ENCODE results near the gene NLRC5. TPM values are rescaled to one million over a fixed set of nuclear protein-coding genes. Genes with fewer than 3 reads are reported as not detected.
"Not testable (repeated sequence)": the region's sequence is repeated elsewhere in the genome, so short reads cannot be mapped to it uniquely, and the experiment has no call there.

The NLRC5 gene
- total RNA-seq, 1 donor from 2014 or later = 0.26 TPM

- no peak for TF ChIP-seq CTCF (conservative IDR thresholded peaks at IDR 0.05)
- H3K4me3 Mint-ChIP-seq = no peak overlapping the region
- peaks cover 51% of the 10 kb centered on the region for H3K4me1 Mint-ChIP-seq
- no peak for DNase-seq (ENCODE audit: low read depth, low spot score)
- H3K27ac Mint-ChIP-seq (ENCODE audit: unreplicated experiment) = no peak overlapping the region
- H3K27me3 Mint-ChIP-seq (ENCODE audit: low read depth) = no peaks in the 10 kb centered on the region
- no peaks in the 10 kb centered on the region for H3K9me3 Mint-ChIP-seq
- H3K36me3 Mint-ChIP-seq (ENCODE audit: low read depth) = no peaks in the 10 kb centered on the region
Measured at GRCh38 chr16:57107321-57107922, 118.1 kb downstream of the NLRC5 start.

- Mint-ChIP-seq H3K4me1 (peaks cover 50% of the 10 kb centered on the region), H3K36me3 (ENCODE audit: low read depth) (no peaks in the 10 kb centered on the region), H3K27ac (ENCODE audit: unreplicated experiment) (no peak overlapping the region), H3K27me3 (ENCODE audit: low read depth) (no peaks in the 10 kb centered on the region), H3K4me3 (no peak overlapping the region), H3K9me3 (no peaks in the 10 kb centered on the region)
- no peak for DNase-seq (ENCODE audit: low read depth, low spot score)
- no peak for TF ChIP-seq CTCF (conservative IDR thresholded peaks at IDR 0.05)
Measured at GRCh38 chr16:57108432-57108831, 119.1 kb downstream of the NLRC5 start.

- H3K9me3 Mint-ChIP-seq; H3K27me3 Mint-ChIP-seq (ENCODE audit: low read depth): not testable (repeated sequence)
Measured at GRCh38 chr16:57109259-57110105, 120.1 kb downstream of the NLRC5 start.

GRCh38 chr16:57110937-57111336, 121.6 kb downstream of the NLRC5 start:
- Mint-ChIP-seq H3K9me3 (no peaks in the 10 kb centered on the region), H3K27me3 (ENCODE audit: low read depth) (no peaks in the 10 kb centered on the region), H3K4me3 (no peak overlapping the region), H3K36me3 (ENCODE audit: low read depth) (no peaks in the 10 kb centered on the region), H3K27ac (ENCODE audit: unreplicated experiment) (peak overlapping the region; percentile 71), H3K4me1 (peaks cover 60% of the 10 kb centered on the region)
- TF ChIP-seq CTCF (conservative IDR thresholded peaks at IDR 0.05) = no peak
- DNase-seq (ENCODE audit: low read depth, low spot score) = no peak

More at GRCh38 chr16:57109259-57110105, 120.1 kb downstream of the NLRC5 start:
- not testable (repeated sequence) for DNase-seq (ENCODE audit: low read depth, low spot score); H3K27ac Mint-ChIP-seq (ENCODE audit: unreplicated experiment); H3K4me3 Mint-ChIP-seq; H3K36me3 Mint-ChIP-seq (ENCODE audit: low read depth)
- H3K4me1 Mint-ChIP-seq = peaks cover 53% of the 10 kb centered on the region

GRCh38 chr16:57111420-57111819, 122.1 kb downstream of the NLRC5 start:
- no peak overlapping the region for H3K27ac Mint-ChIP-seq (ENCODE audit: unreplicated experiment)
- no peak for TF ChIP-seq CTCF (conservative IDR thresholded peaks at IDR 0.05)
- no peak overlapping the region for H3K4me3 Mint-ChIP-seq
- H3K27me3 Mint-ChIP-seq (ENCODE audit: low read depth) = no peaks in the 10 kb centered on the region
- H3K4me1 Mint-ChIP-seq = peaks cover 62% of the 10 kb centered on the region
- H3K9me3 Mint-ChIP-seq = no peaks in the 10 kb centered on the region
- no peaks in the 10 kb centered on the region for H3K36me3 Mint-ChIP-seq (ENCODE audit: low read depth)
- DNase-seq (ENCODE audit: low read depth, low spot score) = no peak

Measured in neural crest cell (in vitro differentiated cells).